ENCODE results near the gene ZNF14. TPM values are rescaled to one million over a fixed set of nuclear protein-coding genes. Genes with fewer than 3 reads are reported as not detected.

The ZNF14 gene
- polyA plus RNA-seq, 2 of the 4 experiments (the other 2 are of a cell fraction), result 1.6 to 2.8 TPM

- CTCF ChIA-PET, result no interaction called here
- 17% methylated on average over 6 of the region's 13 CpGs for WGBS (ENCODE audit: missing lambda C conversion rate)
- no peak for DNase-seq (ENCODE audit: low read depth in 1 of 2, low spot score in 1 of 2)
Measured at GRCh38 chr19:19749117-19749907, 16.4 kb upstream of the ZNF14 start.

DNA sequence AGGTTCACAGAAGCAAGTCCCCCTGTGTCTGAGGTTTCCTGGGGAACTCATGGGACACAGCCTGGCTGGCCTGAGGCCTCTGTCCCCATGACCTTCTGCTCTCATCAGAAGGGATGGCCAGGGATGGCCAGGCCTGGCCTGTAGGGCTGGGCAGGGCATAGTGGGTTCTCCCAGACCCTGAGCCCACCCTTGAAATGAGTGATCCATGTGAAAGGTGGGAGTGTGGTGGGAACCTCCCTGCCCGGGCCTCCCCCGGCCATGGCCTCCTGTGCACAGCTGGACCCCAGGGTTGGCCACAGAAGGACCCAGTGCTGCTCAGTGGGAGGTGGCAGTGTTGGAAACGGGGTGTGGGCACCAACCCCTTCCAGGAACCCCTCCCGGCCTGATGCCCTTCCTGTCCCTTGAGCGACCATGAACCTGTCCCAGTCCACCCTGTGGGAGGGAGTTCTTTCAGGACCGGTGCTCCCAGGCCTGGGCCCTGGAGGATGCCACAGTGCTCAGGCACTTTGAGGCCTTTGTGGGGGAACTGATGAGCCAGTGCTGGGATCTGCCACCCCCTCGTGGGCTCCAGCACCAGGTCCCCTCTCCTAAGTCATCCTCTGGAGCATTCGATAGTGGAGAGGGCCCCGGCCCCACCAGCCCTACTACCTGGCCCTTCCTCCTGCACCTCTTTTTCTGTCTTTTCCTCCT lies 15.5 kb upstream of the ZNF14 start:
- DNase-seq (ENCODE audit: low read depth in 1 of 2, low spot score in 1 of 2) (no peak), ATAC-seq (no peak), FAIRE-seq (no peak)
- ChIA-PET CTCF (no interaction called here), POLR2A (no interaction called here)
- Histone ChIP-seq H3K4me3 (no peak overlapping the region), H3K27ac (no peak overlapping the region), H3K4me2 (no peak overlapping the region), H3K9me3 (no peaks in the 10 kb centered on the region; the same call in 2 of the 3 replicates), H3K4me1 (no peaks in the 10 kb centered on the region)
- TF ChIP-seq, protein P1, sequence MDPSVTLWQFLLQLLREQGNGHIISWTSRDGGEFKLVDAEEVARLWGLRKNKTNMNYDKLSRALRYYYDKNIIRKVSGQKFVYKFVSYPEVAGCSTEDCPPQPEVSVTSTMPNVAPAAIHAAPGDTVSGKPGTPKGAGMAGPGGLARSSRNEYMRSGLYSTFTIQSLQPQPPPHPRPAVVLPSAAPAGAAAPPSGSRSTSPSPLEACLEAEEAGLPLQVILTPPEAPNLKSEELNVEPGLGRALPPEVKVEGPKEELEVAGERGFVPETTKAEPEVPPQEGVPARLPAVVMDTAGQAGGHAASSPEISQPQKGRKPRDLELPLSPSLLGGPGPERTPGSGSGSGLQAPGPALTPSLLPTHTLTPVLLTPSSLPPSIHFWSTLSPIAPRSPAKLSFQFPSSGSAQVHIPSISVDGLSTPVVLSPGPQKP (IDR thresholded peaks at IDR 0.05; ENCODE audit: low read depth, low read length), result no peak
- TF ChIP-seq TFCP2L1 (CRISPR knock-in tag; IDR thresholded peaks at IDR 0.05) (no peak), ZNF302 (CRISPR knock-in tag; IDR thresholded peaks at IDR 0.05) (no peak), EHF (CRISPR knock-in tag; IDR thresholded peaks at IDR 0.05) (no peak), JUN (IDR thresholded peaks at IDR 0.05) (no peak), HDAC2 (IDR thresholded peaks at IDR 0.05) (no peak), JUNB (IDR thresholded peaks at IDR 0.05) (no peak), EHMT2 (IDR thresholded peaks at IDR 0.05; ENCODE audit: low read depth) (no peak), KDM1A (IDR thresholded peaks at IDR 0.05; ENCODE audit: low read depth) (no peak), MAFK (IDR thresholded peaks at IDR 0.05; ENCODE audit: partially characterized antibody) (no peak), HEYL (CRISPR knock-in tag; IDR thresholded peaks at IDR 0.05) (no peak), HOXB13 (CRISPR knock-in tag; IDR thresholded peaks at IDR 0.05; ENCODE audit: low read depth) (no peak), CHD4 (IDR thresholded peaks at IDR 0.05; ENCODE audit: borderline replicate concordance) (no peak), TP53 (CRISPR knock-in tag; IDR thresholded peaks at IDR 0.05) (no peak), GATA3 (IDR thresholded peaks at IDR 0.05; ENCODE audit: borderline replicate concordance) (no peak), ZC3H11A (IDR thresholded peaks at IDR 0.05) (no peak), CEBPB (IDR thresholded peaks at IDR 0.05) (no peak)
- TF ChIP-seq, protein P2, sequence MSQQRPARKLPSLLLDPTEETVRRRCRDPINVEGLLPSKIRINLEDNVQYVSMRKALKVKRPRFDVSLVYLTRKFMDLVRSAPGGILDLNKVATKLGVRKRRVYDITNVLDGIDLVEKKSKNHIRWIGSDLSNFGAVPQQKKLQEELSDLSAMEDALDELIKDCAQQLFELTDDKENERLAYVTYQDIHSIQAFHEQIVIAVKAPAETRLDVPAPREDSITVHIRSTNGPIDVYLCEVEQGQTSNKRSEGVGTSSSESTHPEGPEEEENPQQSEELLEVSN (IDR thresholded peaks at IDR 0.05; ENCODE audit: borderline replicate concordance, low read depth), result no peak
- TF ChIP-seq, protein P3, sequence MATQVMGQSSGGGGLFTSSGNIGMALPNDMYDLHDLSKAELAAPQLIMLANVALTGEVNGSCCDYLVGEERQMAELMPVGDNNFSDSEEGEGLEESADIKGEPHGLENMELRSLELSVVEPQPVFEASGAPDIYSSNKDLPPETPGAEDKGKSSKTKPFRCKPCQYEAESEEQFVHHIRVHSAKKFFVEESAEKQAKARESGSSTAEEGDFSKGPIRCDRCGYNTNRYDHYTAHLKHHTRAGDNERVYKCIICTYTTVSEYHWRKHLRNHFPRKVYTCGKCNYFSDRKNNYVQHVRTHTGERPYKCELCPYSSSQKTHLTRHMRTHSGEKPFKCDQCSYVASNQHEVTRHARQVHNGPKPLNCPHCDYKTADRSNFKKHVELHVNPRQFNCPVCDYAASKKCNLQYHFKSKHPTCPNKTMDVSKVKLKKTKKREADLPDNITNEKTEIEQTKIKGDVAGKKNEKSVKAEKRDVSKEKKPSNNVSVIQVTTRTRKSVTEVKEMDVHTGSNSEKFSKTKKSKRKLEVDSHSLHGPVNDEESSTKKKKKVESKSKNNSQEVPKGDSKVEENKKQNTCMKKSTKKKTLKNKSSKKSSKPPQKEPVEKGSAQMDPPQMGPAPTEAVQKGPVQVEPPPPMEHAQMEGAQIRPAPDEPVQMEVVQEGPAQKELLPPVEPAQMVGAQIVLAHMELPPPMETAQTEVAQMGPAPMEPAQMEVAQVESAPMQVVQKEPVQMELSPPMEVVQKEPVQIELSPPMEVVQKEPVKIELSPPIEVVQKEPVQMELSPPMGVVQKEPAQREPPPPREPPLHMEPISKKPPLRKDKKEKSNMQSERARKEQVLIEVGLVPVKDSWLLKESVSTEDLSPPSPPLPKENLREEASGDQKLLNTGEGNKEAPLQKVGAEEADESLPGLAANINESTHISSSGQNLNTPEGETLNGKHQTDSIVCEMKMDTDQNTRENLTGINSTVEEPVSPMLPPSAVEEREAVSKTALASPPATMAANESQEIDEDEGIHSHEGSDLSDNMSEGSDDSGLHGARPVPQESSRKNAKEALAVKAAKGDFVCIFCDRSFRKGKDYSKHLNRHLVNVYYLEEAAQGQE (IDR thresholded peaks at IDR 0.05), result no peak
- WGBS (ENCODE audit: missing lambda C conversion rate), result 32% methylated on average over 4 of the region's 9 CpGs

More at GRCh38 chr19:19749117-19749907, 16.4 kb upstream of the ZNF14 start:
- no peak overlapping the region for H3K4me3 ChIP-seq
- POLR2A ChIA-PET, result no interaction called here
- no peak for FAIRE-seq
- H3K9me3 ChIP-seq, result no peaks in the 10 kb centered on the region; the same call in 2 of the 3 replicates
- H3K4me1 ChIP-seq, result no peaks in the 10 kb centered on the region
- no peak for ATAC-seq
- TF ChIP-seq EHF (CRISPR knock-in tag; IDR thresholded peaks at IDR 0.05) (no peak), KDM5A (IDR thresholded peaks at IDR 0.05) (no peak), CBX8 (IDR thresholded peaks at IDR 0.05) (no peak), HDAC2 (IDR thresholded peaks at IDR 0.05) (no peak), CBX2 (IDR thresholded peaks at IDR 0.05; ENCODE audit: borderline replicate concordance, low read depth) (no peak), MAZ (IDR thresholded peaks at IDR 0.05; ENCODE audit: borderline replicate concordance, low read depth, low read length) (no peak), ESRRA (IDR thresholded peaks at IDR 0.05; ENCODE audit: borderline replicate concordance, low read length) (no peak)
- H3K4me2 ChIP-seq, result no peak overlapping the region
- H3K27ac ChIP-seq, result no peak overlapping the region
